NCI-H2107 treated with DMSO at 0.1 percent for 48 hours (cell line): ENCODE data around the gene DCC.

Experiments
- DNase-seq: peaks from one replicate; lab custom pipeline; 2025; ENCODE audit not compliant: unreplicated experiment; lab: John Stamatoyannopoulos, UW

DCC gene

DNA sequence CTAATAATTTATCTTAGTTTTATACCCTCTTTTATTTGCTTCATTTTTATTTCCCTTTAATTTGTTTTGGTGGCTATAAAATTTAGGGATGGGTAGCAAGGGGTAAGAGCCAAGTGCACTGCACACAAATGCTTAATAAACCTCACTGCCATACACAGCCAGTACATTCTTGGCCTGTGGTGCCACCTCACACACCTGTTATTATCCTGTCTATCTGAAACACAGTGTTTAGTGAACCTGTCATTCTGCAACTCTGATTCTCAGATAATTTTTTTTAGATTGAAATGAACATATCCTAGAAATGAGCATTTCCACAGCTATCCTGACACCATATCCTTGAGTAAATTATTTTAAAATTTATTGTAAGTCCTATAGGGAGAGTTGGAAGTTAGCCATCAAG is 807.5 kb downstream of the DCC start:
- DNase-seq, result no peak

- DNase-seq, result no peak
Observed at GRCh38 chr18:53148123-53148522, 808.1 kb downstream of the DCC start.

GRCh38 chr18:53152476-53152875 is 812.5 kb downstream of the DCC start:
- no peak for DNase-seq

- DNase-seq, result no peak
Observed at GRCh38 chr18:53153281-53153680, 813.3 kb downstream of the DCC start.

- no peak for DNase-seq
Observed at GRCh38 chr18:53153800-53154199, 813.8 kb downstream of the DCC start.

GRCh38 chr18:53165770-53166169 is 825.8 kb downstream of the DCC start:
- DNase-seq, result no peak

DNA sequence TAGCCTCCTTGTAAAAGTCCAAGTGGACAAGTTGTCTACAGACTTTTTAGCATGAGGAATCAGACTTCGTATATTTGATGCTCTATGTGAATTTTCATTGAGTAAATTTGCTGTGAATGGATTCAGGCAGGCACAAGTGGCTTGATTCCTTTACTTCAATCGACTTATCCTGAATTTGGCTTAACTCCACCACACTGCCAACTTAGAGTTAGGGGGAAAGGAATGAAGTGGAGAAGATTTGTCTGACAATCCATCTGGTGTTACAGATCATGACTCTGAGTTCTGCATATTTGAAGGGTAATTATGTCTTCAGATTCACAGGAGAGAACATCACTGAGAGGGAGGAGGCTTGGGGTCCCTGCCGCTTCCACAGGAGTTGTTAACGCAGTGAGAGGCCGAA is 829.3 kb downstream of the DCC start:
- no peak for DNase-seq

DNA sequence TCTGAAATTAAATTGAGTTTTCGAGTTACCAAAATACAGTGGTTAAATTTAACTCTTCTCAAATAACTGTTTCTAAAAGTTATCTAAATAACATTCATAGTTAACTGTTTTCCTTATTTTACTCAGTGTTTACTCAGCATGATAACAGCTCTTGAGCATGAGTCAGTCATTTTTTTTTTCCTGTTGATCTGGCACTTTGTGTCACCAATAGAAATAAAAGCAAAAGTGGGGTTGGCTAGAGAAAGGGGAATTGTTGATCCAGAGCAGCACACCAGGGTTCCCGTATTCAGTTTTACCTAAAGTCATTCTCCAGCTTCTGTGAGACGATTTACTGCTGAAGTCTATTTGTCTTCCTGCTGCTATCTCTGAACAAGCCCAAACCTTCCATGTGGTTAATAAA is 851.6 kb downstream of the DCC start:
- DNase-seq, result peak; percentile 4

- no peak for DNase-seq
Observed at GRCh38 chr18:53193870-53194269, 853.9 kb downstream of the DCC start.

GRCh38 chr18:53219853-53220252 is 879.9 kb downstream of the DCC start:
- no peak for DNase-seq

DNA sequence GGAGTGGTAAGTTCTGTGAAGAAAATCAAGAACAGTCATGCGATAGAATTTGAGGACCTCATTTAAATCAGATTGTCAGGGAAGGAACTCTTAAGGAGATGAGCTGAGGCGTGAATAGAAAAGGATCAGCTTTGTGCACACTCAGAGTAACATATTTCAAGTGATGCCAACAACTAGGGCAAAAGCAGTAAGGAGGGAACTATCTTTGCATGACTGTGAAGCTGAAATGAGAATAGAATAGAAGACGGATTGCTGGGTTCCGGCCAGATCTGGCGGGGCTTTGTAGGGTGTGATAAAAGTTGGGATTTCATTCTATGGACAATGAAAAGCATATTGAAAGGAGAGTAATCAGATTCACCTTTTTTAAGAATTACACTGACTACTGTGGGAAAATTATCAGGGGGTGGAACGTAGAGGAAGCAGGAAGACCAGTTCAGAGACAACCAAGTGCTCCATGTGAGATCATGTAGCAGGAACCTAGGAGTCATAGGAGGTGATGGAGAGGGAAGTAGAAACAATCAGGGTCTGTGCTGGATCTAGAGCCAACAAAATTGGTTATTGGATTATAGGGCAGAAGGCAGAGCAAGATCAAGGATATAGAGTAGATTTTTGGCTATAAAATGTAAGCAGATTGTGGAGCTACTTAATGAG is 884.3 kb downstream of the DCC start:
- no peak for DNase-seq

DNA sequence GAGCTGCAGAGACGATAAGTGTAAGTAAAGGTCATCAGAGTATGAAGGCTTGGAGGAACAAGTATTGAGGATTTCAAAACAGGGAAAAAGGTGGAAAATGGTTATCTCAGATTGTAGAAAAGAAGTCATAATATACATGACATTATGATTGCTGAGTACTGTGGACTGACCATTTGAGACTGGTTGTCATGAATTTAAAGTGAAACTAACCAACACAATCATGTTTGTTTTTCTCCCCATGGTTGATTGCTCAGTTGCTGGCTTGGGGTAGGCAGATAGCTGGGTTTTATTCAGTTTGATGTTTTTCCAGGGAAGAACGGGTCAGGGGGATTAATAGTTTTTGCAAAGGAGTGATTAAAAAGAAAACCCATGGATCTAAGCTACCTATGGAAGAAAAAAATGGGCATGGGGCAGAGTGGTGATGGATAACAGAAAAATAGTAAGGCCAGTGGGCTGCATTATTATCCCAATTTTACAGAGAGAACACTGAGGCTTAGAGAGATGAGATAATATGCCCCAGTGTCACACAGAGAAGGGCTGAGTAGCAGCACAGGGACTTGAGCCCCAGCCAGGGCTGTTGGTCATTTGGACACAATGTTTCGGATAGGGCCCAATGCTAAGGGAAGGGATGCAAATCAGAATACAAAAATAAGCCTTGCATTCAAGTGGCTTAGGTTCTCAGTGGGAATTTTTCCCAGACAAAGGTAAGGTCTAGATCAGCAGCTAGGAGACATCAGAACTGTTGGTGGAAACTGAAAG is 885.7 kb downstream of the DCC start:
- DNase-seq, result no peak

GRCh38 chr18:53234610-53235009 is 894.6 kb downstream of the DCC start:
- DNase-seq, result no peak

DNA sequence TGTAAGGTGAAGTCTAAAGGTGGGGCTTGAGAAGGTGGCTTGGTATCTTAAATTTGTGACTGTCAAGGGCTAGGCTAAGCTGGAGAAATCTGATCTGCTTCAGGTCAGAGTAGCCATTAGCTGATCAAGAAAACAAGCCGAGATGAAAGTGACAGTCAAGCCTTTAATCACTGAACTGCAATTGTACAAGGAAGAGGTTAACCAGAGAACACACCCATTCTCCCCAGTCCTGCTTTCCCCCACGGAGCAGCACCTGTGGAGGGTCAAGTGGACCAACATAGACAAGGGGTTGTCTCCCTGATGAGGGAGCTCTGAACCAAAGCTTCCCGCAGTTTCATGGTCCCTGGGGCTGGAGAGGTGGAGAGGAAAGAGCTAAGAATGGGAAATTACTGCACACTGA is 901.2 kb downstream of the DCC start:
- no peak for DNase-seq

DNA sequence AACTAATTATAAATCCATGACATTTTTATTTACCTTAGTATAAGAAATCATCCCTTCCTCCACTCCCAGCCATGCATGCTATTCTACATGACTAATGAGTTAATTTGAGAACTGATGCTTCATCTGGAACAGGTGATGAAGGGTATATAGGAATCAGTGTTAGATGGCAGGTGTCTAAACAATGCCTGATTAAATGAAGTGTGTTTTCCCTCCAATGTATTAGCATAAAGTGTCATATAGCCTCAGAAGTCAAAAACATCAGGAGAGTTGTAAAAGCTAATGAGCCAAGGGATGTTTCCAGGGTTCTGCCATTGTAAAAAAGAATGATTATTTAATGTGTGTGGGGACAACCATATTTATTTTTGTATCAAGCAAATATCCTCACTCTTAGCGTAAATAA is 913.8 kb downstream of the DCC start:
- peak; percentile 29 for DNase-seq

DNA sequence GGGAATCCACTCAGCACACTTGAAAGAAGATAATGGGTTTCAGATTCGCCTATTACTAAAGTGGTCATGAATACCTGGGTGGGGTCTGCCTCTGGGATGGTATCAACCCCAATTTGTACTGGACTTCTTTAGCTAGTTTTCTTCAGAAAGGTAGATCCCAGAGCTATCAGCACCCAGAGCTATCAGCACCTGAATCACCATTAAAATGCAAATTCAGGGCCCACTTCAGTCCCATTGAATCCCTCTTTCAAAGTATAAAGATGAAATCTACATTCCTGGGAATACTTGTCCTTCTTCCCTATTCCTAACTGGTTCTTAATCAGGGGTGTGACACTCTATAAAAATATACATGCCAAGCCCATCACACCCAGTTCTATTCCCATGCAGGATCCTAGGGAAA is 914.3 kb downstream of the DCC start:
- DNase-seq, result no peak

- no peak for DNase-seq
Observed at GRCh38 chr18:53261241-53261640, 921.2 kb downstream of the DCC start.

- DNase-seq, result no peak
Observed at GRCh38 chr18:53266850-53267249, 926.9 kb downstream of the DCC start.

DNA sequence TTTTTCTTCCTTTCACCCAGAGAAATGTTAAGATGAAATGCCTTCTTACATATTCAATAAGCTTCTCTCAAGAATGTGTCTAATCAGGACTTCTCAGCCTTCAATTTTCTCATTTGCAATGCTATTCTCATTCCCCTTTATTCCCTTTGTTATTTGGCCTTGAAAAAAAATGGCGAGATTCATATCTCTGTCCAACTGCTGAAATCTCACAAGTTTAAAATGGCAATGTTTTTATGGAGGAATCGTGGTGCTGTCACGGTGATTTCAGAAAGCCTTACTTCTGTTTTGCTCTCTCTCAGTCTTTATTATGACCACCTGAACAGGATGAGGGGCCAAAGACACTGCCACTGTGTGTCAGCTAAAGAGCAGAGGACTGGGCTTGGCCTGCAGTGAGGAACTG is 928.5 kb downstream of the DCC start:
- DNase-seq, result no peak

DNA sequence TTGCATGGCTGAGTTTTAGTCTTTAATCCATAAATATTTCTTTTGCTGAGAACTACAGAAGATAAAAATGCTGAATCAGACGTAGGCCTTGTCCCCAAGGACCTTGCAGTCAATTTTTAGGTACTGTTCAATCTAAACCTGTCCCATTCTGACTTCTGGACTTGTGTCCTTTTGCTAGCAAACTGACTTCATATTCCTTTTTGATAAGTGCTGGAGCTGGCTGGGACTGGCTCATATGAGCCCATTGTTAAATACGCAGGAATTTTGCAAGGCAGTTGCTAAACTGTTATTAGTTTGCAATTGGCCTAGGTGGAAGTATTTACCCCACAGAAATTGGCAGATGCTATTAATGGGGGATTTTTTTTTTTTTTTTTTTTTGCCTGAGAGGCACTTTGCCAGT is 941.4 kb downstream of the DCC start:
- no peak for DNase-seq

GRCh38 chr18:53283708-53284107 is 943.7 kb downstream of the DCC start:
- DNase-seq, result no peak

DNA sequence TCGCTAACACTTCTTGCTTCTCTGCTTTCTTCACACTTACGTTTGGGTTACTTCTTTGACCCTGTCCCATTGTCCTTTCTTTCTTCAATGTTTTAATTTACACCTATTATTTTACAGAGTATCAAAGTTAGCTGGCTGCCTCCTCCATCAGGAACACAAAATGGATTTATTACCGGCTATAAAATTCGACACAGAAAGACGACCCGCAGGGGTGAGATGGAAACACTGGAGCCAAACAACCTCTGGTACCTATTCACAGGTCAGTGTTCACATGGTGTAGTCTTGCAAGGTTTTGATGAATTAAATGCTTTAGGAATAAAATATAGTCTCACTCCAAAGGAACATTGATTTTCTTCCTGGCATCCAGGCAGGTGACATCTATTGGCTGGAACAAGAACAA is 965.5 kb downstream of the DCC start:
- DNase-seq, result no peak

DNA sequence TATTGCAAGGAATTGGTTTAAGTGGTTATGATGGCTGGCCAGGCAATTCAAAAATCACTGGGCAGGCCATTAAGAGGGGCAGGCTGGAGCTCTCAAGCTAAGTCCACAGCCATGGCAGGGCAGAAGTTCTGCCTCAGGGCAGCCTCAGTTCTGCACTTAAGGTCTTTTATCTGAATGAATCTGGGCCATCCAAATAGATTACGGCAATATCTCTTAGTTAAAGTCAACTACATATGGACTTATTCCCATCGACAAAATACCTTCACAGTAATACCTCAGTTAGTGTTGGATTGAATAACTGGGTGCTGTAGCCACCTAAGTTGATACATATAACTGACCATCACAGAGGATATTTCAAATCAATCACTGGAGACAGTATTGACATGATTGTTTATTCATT is 979.6 kb downstream of the DCC start:
- no peak for DNase-seq
